HG03457 (cell line): ENCODE measurements around the gene TMEM97.

Experiments used
- ATAC-seq: cut with Tn5 transposase; IDR thresholded peaks from one replicate; pipeline ENCODE4 v1.9.1; 2021; ENCODE audit warnings: moderate number of reproducible peaks; ENCODE audit not compliant: unreplicated experiment

Gene TMEM97

DNA sequence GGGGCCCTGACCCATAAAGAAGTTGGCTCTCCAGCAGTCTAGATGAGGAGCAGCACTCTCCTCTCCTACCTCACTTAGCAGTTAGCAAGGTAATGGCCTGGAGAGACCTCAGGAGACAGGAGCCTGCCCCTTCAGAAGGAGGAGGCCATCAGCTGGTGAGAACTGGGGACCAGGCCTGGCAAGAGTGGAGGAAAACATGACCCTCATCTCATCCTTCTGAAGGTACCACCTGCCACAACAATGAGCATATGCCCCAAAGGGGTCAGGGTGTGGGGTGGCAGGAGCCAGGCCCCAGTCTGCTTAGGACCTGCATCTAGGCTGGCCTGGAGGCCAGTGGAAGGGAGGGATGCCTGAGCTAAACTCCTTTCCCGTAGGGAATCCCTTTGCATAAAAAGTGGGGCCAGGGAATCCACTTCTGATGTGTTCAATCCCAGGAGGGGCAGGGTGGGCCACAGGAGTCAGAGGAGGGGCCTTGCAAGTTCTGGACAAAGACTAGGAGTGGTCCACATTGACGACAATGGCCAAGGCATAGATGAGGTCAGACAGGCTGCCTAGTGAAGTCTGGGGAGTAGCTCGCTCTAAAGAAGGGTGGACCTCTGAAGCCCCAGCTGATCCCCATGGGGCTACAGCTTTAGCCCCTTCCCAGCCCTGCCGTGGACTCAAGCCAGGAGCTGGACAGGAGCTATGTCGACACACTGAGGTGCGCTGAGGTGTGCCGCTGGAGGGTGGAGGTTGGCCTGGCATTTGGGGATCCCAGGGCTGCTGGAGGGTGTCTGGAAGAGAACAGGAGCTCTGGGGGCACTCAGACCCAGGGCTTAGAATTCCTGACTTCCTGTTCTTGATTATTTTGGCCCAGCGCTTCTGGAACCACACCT lies 45.0 kb downstream of the TMEM97 start:
- ATAC-seq, result no peak

DNA sequence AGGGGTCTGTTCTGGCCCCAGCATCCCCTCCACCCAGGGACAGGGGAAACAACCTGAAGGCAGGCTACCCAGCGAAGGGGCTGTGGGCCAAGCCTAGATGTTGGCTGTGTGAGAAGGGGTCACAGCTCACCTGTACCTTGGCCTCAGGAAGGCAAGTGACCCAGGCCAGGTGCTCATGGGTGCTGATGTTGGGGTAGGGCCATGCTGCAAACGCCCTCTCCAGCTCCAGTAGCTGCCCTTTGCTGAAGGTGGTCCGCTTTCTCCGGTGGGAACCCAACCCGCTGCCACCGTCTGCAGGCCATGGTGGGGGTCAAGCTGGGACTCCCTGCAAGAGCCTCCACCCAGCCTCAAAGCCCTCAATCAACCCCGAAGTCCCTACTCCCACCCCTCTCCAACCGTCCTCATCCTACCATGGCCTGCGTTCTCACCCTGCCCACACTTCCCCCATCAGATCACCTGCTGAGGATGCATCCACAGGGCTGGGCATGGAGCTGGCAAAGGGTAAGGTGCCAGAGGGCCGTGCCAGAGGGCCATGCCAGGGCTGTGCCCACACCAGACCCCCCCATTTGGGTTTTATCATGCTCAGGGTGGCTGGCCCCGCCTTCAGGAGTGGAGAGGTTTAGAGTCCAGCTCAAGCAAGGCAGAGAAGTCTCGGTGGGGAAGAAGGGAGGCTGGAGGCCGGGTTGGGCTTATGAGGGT lies 45.8 kb downstream of the TMEM97 start, which contains the start of gene SEBOX:
Gene SEBOX (minus strand): TSS at position 535 of the 699 bp plus-strand sequence. CDS start 48 bp downstream, at position 487.
- ATAC-seq, result no peak

DNA sequence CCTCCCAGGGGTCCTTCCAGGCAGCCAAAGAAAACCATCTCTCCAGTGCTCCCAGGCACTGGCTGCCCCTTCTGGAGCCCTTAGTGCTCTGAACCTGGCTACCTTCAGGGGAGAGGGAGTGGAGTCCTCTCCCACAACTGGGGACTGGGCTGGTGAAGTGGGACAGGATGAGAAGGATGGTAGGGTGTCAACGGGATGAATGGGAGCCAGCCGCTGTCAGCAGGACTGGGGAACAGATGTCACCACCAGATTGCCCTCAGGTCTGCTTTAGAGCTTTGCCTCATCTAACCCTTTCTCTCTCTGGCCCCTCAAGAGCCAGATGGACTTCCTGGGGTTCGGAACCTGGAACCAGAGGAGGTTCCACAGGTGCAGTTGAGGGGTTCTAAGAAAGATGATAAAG lies 46.5 kb downstream of the TMEM97 start:
- no peak for ATAC-seq

DNA sequence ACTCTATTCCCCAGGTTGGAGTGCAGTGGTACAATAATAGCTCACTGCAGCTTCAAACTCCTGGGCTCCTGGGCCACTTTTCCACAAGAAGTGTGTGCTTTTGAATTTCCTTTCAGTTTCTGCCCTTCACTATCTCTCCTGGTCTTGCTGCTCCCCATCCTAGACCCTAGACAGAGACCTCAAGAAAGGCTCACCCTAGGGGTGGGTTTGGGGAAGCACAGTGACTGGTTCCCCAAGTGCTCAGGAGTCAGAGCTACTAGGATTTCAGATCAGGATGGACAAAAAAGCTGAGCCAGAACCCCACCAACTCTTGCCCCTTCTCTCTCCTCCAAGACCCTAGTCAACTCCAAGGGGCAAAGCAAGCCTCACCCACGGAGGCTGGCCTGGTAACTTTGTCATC lies 47.6 kb downstream of the TMEM97 start:
- ATAC-seq, result no peak

DNA sequence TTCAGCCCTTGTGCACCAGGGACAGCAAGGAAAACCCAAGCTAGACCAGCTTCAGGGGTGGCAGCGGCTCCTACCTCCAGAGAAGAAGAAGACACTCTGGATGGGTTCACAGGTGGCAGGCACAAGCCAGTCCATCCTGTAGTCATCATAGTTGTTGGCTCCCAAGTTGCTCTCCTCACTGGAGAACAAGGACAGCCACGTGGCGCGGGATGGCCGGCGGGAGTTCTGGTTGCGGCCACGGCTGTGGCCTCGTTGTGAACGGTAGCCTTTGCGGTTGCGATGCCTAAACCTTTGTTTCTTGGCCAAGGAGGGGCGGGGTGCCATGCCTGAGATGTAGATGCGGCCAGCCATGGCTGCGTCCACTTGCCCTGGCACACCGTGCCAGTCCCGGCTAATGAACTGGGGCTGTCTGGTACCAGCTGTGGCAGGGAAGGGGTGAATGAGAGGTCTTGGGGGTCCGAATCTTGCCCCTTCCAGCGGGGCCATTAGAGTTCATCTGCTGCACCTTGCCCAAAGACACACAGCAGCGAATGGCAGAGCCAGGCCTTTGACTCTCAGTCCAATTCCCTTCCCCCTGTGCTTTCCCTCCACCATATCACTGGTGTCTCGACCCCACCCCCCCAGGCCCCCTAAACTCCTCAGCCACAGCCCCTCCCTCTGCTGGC lies 48.8 kb downstream of the TMEM97 start:
- ATAC-seq, result no peak

DNA sequence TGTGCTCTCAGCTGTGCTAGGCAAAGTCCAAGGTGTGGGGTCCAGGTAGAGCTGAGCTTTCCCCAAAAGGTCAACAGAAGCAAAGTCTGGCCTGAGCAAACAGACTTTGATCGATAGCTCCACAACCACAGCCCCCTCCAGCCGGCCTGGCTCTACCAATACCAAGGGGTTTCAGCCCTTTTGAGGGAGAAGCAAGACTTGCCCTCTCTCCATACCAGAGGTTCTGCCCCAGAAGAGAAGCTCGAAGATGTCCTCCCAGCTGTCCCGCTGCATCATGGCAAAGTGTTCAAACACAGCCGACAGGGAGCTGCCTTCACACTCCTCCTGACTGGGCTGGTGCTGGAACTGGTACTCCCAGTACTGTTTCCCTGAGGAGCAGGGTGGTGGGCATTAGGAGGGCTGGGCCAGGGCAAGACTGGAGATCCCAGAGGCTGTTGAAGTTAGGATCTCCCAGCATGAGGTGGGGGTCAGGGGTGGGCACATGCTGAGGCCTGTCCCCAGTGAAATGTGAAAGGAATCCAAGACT lies 49.4 kb downstream of the TMEM97 start:
- ATAC-seq, result no peak

DNA sequence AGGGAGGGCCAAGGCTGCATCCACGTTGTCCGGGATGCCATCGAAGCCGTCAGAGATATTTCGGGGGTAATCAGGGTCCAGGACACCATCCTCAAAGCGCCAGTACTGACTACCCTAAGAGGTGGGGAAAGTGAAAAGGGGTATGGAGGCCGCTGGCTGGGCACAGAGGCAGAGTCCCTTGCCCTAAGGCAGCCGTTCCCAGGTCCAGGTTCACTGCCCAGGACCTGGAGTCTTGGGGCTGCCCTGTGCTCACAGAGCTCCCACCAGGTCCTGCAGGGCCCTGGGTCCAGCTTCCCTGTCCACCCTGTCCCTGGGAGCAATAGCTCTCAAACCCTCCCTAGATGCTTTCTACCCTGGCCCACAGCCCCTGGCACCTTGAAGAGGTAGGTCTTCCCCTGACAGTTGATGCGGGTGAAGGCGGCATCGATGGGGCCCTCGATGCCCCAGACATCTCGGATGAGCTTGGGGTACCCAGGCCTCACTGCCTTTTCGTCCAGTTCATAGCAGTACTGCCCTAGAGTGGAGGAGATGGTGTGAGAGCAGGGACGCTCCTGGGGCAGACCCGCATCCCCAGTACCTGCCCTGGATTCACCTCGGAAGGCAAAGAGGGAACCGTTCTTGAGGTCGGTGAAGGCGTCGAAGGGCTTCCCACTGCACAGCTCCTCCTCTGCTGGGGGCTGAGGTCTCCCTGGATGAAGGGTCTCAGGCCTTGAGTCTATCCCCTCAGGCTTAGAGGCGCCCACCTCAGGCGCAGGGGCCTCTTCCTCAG lies 50.1 kb downstream of the TMEM97 start:
- ATAC-seq, result no peak

DNA sequence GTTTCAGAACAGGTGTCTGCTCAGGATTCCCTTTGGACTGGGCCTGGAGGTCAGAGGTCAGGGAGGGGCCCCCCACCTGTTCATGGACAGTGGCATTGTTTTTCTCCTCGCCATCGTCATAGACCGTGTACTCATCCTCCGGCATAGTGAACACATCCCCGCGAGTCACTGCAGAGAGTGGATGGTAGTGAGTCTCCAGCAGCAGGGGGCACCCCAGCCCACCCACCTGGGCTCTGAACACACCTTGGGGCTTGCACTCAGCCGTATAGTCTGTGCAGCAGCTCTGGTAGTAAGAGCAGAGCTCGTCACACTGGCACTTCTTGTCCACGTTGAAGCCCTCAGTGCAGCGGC lies 50.7 kb downstream of the TMEM97 start:
- ATAC-seq, result no peak

DNA sequence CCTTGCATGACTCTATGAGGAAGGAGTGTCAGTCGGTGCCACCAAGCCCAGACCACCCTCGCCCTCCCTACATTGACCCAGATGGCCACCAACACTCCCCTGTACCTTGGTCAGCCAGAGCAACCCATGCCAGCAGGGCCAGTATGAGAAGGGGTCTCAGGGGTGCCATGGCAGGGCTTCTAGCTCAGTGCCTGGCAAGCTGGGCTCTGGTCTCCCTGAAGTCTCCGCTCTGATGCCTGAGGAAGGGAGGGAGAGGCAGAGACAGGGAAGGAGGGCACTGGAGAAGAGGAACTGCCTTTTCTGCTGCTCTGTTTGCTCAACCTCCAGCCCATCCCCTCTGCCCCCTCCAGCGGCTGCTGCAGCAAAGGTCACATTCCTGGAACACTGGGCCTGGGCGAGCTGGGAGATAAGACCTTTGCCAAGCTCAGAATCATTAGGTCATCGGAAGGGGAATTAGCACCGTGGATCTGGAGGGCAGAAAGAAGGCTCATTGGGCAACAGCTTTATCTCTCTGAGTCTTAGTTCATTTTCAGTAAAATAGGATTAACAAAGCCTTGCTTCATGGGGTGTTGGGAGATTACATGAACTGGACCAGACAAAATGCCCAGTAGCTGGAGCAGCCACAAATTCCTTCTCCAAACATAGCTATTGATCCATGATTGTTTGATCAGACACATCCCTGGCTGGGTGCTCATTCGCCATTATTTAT lies 51.2 kb downstream of the TMEM97 start, which contains the start of gene VTN:
Gene VTN (minus strand): TSS at position 273 of the 709 bp plus-strand sequence. CDS start 104 bp downstream, at position 169.
- ATAC-seq, result no peak

DNA sequence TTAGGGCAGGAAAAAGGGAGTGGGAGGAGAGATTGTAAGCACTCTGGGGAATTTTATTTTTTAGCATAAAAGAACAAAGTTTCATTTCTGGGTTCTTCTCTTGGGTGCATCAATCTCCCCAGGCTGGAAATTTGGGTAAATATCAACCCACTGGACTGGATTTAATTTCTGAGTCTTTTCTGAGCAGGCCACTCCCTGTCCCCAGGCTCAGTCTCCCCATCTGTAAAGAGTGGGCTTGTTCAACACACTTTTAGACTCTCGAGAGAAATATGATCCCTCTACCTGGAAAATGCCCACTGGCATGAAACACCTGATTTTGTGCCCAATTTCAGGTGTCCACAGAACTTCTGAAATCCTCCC lies 51.7 kb downstream of the TMEM97 start:
- no peak for ATAC-seq

DNA sequence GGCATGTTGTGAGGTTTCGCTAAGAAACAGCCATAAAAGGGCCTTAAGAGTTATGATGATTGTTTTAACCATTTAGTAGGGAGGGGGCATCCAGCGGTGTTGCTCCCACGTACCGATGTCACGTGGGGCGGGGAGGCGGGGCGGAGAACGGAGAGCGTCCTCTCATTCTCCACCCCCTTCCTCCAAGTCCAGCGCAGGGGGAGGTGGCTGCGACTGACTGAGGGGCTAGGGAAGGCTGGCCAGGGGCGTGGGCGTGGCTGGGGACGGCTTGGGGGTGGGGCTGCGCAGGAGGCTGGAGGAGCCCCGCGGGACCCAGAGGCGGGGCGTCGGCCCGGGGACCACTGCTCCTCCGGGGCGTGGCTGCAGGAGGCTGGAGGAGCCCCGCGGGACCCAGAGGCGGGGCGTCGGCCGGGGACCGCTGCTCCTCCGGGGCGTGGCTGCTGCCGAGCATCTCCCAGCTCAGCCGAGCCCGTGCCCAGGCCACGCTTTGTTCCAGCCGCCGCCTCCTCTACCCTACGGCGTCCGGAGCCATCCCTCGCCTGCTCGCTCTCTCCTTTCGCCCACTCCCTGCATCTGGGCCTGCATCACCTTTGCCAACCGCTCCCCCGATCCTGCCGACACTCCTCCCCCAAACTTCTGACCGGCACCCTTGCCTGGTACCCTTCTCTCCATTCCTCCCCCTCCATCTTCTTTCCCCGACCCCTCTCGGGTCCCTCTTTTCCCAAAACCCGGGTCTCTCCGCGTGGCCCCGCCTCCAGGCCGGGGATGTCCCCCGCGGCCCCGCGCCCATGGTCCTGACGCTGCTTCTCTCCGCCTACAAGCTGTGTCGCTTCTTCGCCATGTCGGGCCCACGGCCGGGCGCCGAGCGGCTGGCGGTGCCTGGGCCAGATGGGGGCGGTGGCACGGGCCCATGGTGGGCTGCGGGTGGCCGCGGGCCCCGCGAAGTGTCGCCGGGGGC lies 52.5 kb downstream of the TMEM97 start, which contains the start of gene SARM1:
Gene SARM1 (plus strand): TSS at position 450 of the 958 bp plus-strand sequence. CDS start 339 bp downstream, at position 789.
- ATAC-seq, result no peak

DNA sequence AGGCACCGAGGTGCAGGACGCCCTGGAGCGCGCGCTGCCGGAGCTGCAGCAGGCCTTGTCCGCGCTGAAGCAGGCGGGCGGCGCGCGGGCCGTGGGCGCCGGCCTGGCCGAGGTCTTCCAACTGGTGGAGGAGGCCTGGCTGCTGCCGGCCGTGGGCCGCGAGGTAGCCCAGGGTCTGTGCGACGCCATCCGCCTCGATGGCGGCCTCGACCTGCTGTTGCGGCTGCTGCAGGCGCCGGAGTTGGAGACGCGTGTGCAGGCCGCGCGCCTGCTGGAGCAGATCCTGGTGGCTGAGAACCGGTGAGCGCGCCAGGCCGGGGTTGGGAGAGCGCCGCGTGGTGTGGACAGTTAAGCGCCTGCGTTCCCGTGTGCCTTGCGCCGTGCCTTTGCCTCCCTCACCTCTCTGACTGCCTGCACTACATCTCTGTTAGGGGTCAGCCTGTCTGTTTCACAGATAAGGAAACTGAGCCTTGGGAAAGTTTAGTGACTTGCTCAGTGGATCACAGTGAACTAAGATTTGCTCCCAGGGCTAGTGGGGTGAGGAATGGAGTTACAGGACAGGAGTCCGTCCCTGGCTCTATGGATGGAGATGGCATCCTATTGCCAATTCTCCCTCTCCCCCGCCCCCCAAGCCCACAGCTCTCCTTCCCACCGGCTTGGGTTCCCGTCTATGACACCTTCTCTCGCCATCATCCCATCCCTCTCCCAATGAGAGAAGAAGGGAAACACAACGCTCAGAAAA lies 53.4 kb downstream of the TMEM97 start:
- no peak for ATAC-seq

DNA sequence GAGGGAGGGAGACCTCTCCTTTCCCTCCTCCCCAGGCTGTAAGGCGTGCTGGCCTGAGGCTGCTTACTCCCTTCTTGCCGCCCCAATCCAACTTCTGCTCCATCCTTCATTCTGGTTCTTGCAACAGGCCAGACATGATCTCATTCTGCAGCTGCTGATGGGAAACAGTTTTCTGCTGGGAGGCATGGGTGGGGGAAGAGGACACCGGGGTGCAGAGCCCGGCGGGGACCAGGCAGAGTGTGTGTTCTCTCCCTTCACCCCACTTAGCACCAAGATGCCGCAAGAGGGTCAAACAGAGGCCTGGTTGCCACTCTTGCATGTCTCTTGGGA lies 53.9 kb downstream of the TMEM97 start:
- ATAC-seq, result no peak
